B cell (primary cell): ENCODE measurements around the gene MLIP. TPM values are rescaled to one million over a fixed set of nuclear protein-coding genes. Genes with fewer than 3 reads are reported as not detected.

Experiments used
- ATAC-seq: fragments of 200-7000 bp; cut with Tn5 transposase; one replicate; pipeline ENCODE4 v1.10.0; 2021; ENCODE audit warnings: low read depth, mild to moderate bottlenecking, moderate number of reproducible peaks, moderate library complexity
- CTCF ChIA-PET: fragments of 350-600 bp; sonication (Branson Sonifier 250); formaldehyde crosslinking; loops from one replicate; lab custom pipeline; 2021; ENCODE audit warnings: antibody characterized with exemption, inconsistent platforms; lab: Charles Lee
- POLR2A ChIA-PET: fragments of 350-600 bp; sonication (Branson Sonifier 250); formaldehyde crosslinking; loops from one replicate; lab custom pipeline; 2021; ENCODE audit warnings: antibody characterized with exemption; lab: Charles Lee
- DNase-seq: peaks from one replicate; pipeline ENCODE4 v3.0.0; 2013
- H2AFZ ChIP-seq: 2 replicates; pipeline ENCODE4 v1.6.1; 2012; ENCODE audit warnings: mild to moderate bottlenecking, low read depth, low read length; ENCODE audit not compliant: insufficient read depth, poor library complexity, severe bottlenecking
- H3K27ac ChIP-seq, 2 donors: 1 replicate in 1 of 2; 2 replicates in 1 of 2; pipeline ENCODE4 v1.5.1; 2012 to 2013; ENCODE audit warnings: low read length in 2 of 2, mild to moderate bottlenecking in 2 of 2, moderate library complexity in 1 of 2
- H3K27me3 ChIP-seq, 4 experiments: fragments of 200-600 bp in 1 of 4; sonication (generic) in 1 of 4; replicated peaks in 1 of 4; 1 replicate in 2 of 4; 2 replicates in 2 of 4; pipeline versions ENCODE4 v1.6.1 to v1.7.0; 2013 to 2016; ENCODE audit warnings: low read length in 3 of 4, mild to moderate bottlenecking in 2 of 4, mixed read lengths in 1 of 4, moderate library complexity in 1 of 4; ENCODE audit not compliant: insufficient read depth in 4 of 4, control insufficient read depth in 3 of 4; ENCODE audit errors: control extremely low read depth in 1 of 4
- H3K36me3 ChIP-seq, 2 experiments: replicated peaks in 1 of 2; 1 replicate in 1 of 2; 2 replicates in 1 of 2; pipeline versions ENCODE4 v1.6.1 to v1.7.1; 2013; ENCODE audit warnings: low read length in 1 of 2; ENCODE audit not compliant: insufficient read depth in 2 of 2, control insufficient read depth in 1 of 2; ENCODE audit errors: control extremely low read depth in 1 of 2, extremely low read depth in 1 of 2
- H3K4me1 ChIP-seq, 2 donors: fragments of 200-600 bp in 1 of 2; sonication (generic) in 1 of 2; 1 replicate in 1 of 2; 2 replicates in 1 of 2; pipeline versions ENCODE4 v1.5.1 to v1.6.1; 2013 to 2017; ENCODE audit warnings: low read length in 2 of 2; ENCODE audit not compliant: control insufficient read depth in 2 of 2, insufficient read depth in 2 of 2
- H3K4me2 ChIP-seq: replicated peaks from 2 replicates; pipeline ENCODE3; 2012; ENCODE audit warnings: mild to moderate bottlenecking, low read depth, low read length; ENCODE audit not compliant: poor library complexity, severe bottlenecking
- H3K4me3 ChIP-seq, 5 experiments: fragments of 200-600 bp in 1 of 5; sonication (generic) in 1 of 5; 1 replicate in 3 of 5; 2 replicates in 2 of 5; pipeline versions ENCODE4 v1.5.1 to v1.7.0; 2011 to 2016; ENCODE audit warnings: low read length in 4 of 5, mild to moderate bottlenecking in 4 of 5, low read depth in 2 of 5, control low read depth in 1 of 5, moderate library complexity in 1 of 5; ENCODE audit not compliant: insufficient read depth in 1 of 5; ENCODE audit errors: control extremely low read depth in 1 of 5, extremely low read depth in 1 of 5
- H3K79me2 ChIP-seq: fragments of 200-600 bp; sonication (generic); one replicate; pipeline ENCODE4 v1.6.0; 2016; ENCODE audit warnings: low read length; ENCODE audit not compliant: control insufficient read depth, insufficient read depth
- H3K9ac ChIP-seq: fragments of 200-600 bp; sonication (generic); 2 replicates; pipeline ENCODE4 v1.6.1; 2017; ENCODE audit warnings: mild to moderate bottlenecking, low read length, moderate library complexity
- H3K9me3 ChIP-seq, 3 donors: one replicate each; pipeline versions ENCODE4 v1.6.1 to v1.7.1; 2013; ENCODE audit warnings: low read length in 2 of 3; ENCODE audit not compliant: control insufficient read depth in 2 of 3, insufficient read depth in 1 of 3; ENCODE audit errors: control extremely low read depth in 1 of 3
- H4K20me1 ChIP-seq: 2 replicates; pipeline ENCODE4 v1.6.0; 2012; ENCODE audit warnings: mild to moderate bottlenecking, low read length; ENCODE audit not compliant: insufficient read depth, control insufficient read depth, poor library complexity, severe bottlenecking
- H3K27ac Mint-ChIP-seq: one replicate; pipeline ENCODE4 v1.8.0; 2021; ENCODE audit warnings: mixed read lengths
- H3K27me3 Mint-ChIP-seq: one replicate; pipeline ENCODE4 v1.8.0; 2021; ENCODE audit warnings: mixed read lengths
- H3K4me1 Mint-ChIP-seq: one replicate; pipeline ENCODE4 v1.8.0; 2021; ENCODE audit warnings: mixed read lengths
- H3K4me3 Mint-ChIP-seq: one replicate; pipeline ENCODE4 v1.8.0; 2021; ENCODE audit warnings: mixed read lengths
- H3K9me3 Mint-ChIP-seq: one replicate; pipeline ENCODE4 v1.8.0; 2022; ENCODE audit warnings: mixed read lengths; ENCODE audit not compliant: insufficient read depth
- EZH2 ChIP-seq: IDR thresholded peaks from 2 replicates; pipeline ENCODE4 v1.6.1; 2012; ENCODE audit warnings: borderline replicate concordance, low read depth, mild to moderate bottlenecking, moderate library complexity, low read length; ENCODE audit not compliant: insufficient read depth, poor library complexity, severe bottlenecking
- WGBS: methylation state at CpG from one replicate; pipeline ENCODE4 v1.1.5; 2013; ENCODE audit warnings: missing lambda C conversion rate; ENCODE audit not compliant: insufficient coverage; 5-methylcytosine and 5-hydroxymethylcytosine counted together
- intact Hi-C: fragments of 100-400 bp; cut with micrococcal nuclease; formaldehyde crosslinking; loops from one replicate; pipeline ENCODE4 v1.10.0; 2022
- polyA plus RNA-seq: library from polyadenylated mRNA; depleted of rRNA; stranded (reverse); fragments of >200 nt; gene quantifications from 2 replicates; pipeline ENCODE4 v1.2.3, GENCODE V29; 2012
- total RNA-seq, 2 donors: library from RNA; stranded (reverse); fragments of 120-200 nt in 1 of 2; gene quantifications; 1 replicate in 1 of 2; 2 replicates in 1 of 2; pipeline versions ENCODE4 v1.2.3 to v1.2.4, GENCODE V29; 2013 to 2022
- TF ChIP-seq, protein P1 (sequence below): fragments of 200-600 bp; IDR thresholded peaks from one replicate; pipeline ENCODE4 v1.8.0; 2022; ENCODE audit warnings: antibody characterized with exemption, mild to moderate bottlenecking

The MLIP gene
- total and polyA plus RNA-seq, 2 donors (not counting 1 experiment from before 2014, with no cell fraction given): not detected

DNA sequence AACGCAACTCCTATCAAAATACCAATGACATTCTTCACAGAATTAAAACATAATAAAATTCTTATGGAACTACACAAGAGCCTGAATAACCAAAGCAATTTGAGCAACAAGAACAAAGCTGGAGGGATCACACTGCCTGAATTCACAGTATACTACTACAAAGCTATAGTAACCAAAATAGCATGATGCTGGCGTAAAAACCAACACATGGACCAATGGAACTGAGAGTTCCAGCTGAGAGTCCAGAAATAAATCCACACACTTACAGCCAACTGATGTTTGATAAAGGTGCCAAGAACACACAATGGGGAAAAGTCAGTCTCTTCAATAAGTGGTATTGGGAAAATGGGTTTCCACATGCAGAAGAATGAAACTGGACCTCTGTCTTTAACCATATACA, 6.9 kb downstream of the MLIP start:
- Histone ChIP-seq H3K4me1 (no peaks in the 10 kb centered on the region), H4K20me1 (no peaks in the 10 kb centered on the region), H3K4me2 (no peak overlapping the region), H3K36me3 (no peaks in the 10 kb centered on the region), H3K27ac (no peak overlapping the region), H3K27me3 (no peaks in the 10 kb centered on the region), H3K79me2 (no peaks in the 10 kb centered on the region), H3K4me3 (no peak overlapping the region), H3K9ac (no peak overlapping the region), H2AFZ (no peak overlapping the region), H3K9me3 (no peaks in the 10 kb centered on the region)
- POLR2A ChIA-PET: no interaction called here
- Mint-ChIP-seq H3K27me3 (no peaks in the 10 kb centered on the region), H3K4me1 (no peaks in the 10 kb centered on the region), H3K4me3 (no peak overlapping the region), H3K27ac (no peak overlapping the region), H3K9me3 (no peaks in the 10 kb centered on the region)
- CTCF ChIA-PET: no interaction called here
- DNase-seq (no peak), ATAC-seq (no peak)
- intact Hi-C loops: no loop called here
- WGBS: 100% methylated on average over 1 of the region's 2 CpGs
- TF ChIP-seq, protein P1, sequence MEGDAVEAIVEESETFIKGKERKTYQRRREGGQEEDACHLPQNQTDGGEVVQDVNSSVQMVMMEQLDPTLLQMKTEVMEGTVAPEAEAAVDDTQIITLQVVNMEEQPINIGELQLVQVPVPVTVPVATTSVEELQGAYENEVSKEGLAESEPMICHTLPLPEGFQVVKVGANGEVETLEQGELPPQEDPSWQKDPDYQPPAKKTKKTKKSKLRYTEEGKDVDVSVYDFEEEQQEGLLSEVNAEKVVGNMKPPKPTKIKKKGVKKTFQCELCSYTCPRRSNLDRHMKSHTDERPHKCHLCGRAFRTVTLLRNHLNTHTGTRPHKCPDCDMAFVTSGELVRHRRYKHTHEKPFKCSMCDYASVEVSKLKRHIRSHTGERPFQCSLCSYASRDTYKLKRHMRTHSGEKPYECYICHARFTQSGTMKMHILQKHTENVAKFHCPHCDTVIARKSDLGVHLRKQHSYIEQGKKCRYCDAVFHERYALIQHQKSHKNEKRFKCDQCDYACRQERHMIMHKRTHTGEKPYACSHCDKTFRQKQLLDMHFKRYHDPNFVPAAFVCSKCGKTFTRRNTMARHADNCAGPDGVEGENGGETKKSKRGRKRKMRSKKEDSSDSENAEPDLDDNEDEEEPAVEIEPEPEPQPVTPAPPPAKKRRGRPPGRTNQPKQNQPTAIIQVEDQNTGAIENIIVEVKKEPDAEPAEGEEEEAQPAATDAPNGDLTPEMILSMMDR: no peak
- TF ChIP-seq EZH2: no peak

DNA sequence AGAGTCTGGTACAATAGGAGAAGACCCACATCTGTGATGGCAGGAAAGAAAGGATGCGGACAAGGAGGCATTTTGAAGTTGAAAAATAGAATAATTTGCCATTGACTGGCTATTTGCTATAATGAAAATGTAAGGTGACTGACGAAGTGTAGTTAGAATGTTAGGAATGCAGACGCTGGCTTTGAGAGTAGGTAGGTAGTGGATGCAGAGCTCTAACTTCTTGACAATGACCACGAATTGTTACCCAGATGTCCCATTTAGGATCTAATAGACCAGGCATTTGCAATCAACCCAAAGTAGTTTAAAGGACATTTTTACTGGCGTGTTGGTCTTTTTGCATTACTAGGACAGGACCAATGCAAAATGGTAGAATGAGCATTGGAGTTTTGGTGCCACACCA, 14.2 kb downstream of the MLIP start:
- no peak overlapping the region for H3K27ac Mint-ChIP-seq
- no peaks in the 10 kb centered on the region for H4K20me1 ChIP-seq
- ATAC-seq: no peak
- H3K27ac ChIP-seq: no peak overlapping the region
- no peaks in the 10 kb centered on the region for H3K9me3 Mint-ChIP-seq
- no peaks in the 10 kb centered on the region for H3K27me3 ChIP-seq
- TF ChIP-seq, protein P1: no peak
- TF ChIP-seq EZH2: no peak
- no peaks in the 10 kb centered on the region for H3K4me1 Mint-ChIP-seq
- H3K4me1 ChIP-seq: no peaks in the 10 kb centered on the region
- ChIA-PET POLR2A (no interaction called here), CTCF (no interaction called here)
- 72% methylated on average over 3 of the region's 5 CpGs for WGBS
- intact Hi-C loops: no loop called here
- H3K4me3 Mint-ChIP-seq: no peak overlapping the region
- no peaks in the 10 kb centered on the region for H3K36me3 ChIP-seq
- H3K79me2 ChIP-seq: no peaks in the 10 kb centered on the region
- no peak for DNase-seq
- H2AFZ ChIP-seq: no peak overlapping the region
- no peak overlapping the region for H3K4me3 ChIP-seq
- H3K9me3 ChIP-seq: no peaks in the 10 kb centered on the region
- no peaks in the 10 kb centered on the region for H3K27me3 Mint-ChIP-seq
- H3K9ac ChIP-seq: no peak overlapping the region
- H3K4me2 ChIP-seq: no peak overlapping the region
